Measurements from ENCODE around the gene SLC6A7.

SLC6A7 gene

GRCh38 chr5:150248946-150249345 lies 59.1 kb downstream of the SLC6A7 start:
- H3K27ac ChIP-seq (ENCODE audit: low read depth, low read length): no peak overlapping the region
- no peaks in the 10 kb centered on the region for H4K20me1 ChIP-seq (ENCODE audit: control insufficient read depth, insufficient read depth, low read depth, low read length)
- no peaks in the 10 kb centered on the region for H3K4me1 ChIP-seq (ENCODE audit: control insufficient read depth, low read length)
- no peak overlapping the region for H3K4me3 ChIP-seq (ENCODE audit: low read length)
- H3K9me3 ChIP-seq (ENCODE audit: control insufficient read depth, insufficient read depth, low read length): no peaks in the 10 kb centered on the region
- no peaks in the 10 kb centered on the region for H3F3A ChIP-seq (ENCODE audit: control insufficient read depth, insufficient read depth)
- no peak for TF ChIP-seq EZH2phosphoT487 (IDR thresholded peaks at IDR 0.05; ENCODE audit: borderline replicate concordance, low read length)
- TF ChIP-seq, protein P1, sequence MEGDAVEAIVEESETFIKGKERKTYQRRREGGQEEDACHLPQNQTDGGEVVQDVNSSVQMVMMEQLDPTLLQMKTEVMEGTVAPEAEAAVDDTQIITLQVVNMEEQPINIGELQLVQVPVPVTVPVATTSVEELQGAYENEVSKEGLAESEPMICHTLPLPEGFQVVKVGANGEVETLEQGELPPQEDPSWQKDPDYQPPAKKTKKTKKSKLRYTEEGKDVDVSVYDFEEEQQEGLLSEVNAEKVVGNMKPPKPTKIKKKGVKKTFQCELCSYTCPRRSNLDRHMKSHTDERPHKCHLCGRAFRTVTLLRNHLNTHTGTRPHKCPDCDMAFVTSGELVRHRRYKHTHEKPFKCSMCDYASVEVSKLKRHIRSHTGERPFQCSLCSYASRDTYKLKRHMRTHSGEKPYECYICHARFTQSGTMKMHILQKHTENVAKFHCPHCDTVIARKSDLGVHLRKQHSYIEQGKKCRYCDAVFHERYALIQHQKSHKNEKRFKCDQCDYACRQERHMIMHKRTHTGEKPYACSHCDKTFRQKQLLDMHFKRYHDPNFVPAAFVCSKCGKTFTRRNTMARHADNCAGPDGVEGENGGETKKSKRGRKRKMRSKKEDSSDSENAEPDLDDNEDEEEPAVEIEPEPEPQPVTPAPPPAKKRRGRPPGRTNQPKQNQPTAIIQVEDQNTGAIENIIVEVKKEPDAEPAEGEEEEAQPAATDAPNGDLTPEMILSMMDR (IDR thresholded peaks at IDR 0.05; ENCODE audit: low read depth, low read length, poor library complexity, severe bottlenecking): no peak
- H3K27me3 ChIP-seq (ENCODE audit: control insufficient read depth, low read length): no peaks in the 10 kb centered on the region
- H3K36me3 ChIP-seq (ENCODE audit: control insufficient read depth, low read length): no peaks in the 10 kb centered on the region
- no peaks in the 10 kb centered on the region for H3K9me2 ChIP-seq (replicated peaks; ENCODE audit: control insufficient read depth, low read length)
- no peaks in the 10 kb centered on the region for H3K79me2 ChIP-seq (ENCODE audit: control insufficient read depth, low read length)
- no peak overlapping the region for H3K4me2 ChIP-seq (ENCODE audit: low read length)

- no peaks in the 10 kb centered on the region for H4K20me1 ChIP-seq (ENCODE audit: control insufficient read depth, insufficient read depth, low read depth, low read length)
- no peaks in the 10 kb centered on the region for H3K36me3 ChIP-seq (ENCODE audit: control insufficient read depth, low read length)
- TF ChIP-seq EZH2phosphoT487 (IDR thresholded peaks at IDR 0.05; ENCODE audit: borderline replicate concordance, low read length): no peak
- TF ChIP-seq, protein P1 (IDR thresholded peaks at IDR 0.05; ENCODE audit: low read depth, low read length, poor library complexity, severe bottlenecking): no peak
- H3K9me2 ChIP-seq (replicated peaks; ENCODE audit: control insufficient read depth, low read length): no peaks in the 10 kb centered on the region
- H3F3A ChIP-seq (ENCODE audit: control insufficient read depth, insufficient read depth): no peaks in the 10 kb centered on the region
- no peaks in the 10 kb centered on the region for H3K79me2 ChIP-seq (ENCODE audit: control insufficient read depth, low read length)
- no peaks in the 10 kb centered on the region for H3K9me3 ChIP-seq (ENCODE audit: control insufficient read depth, insufficient read depth, low read length)
- H3K4me2 ChIP-seq (ENCODE audit: low read length): no peak overlapping the region
- H3K4me3 ChIP-seq (ENCODE audit: low read length): no peak overlapping the region
- H3K27me3 ChIP-seq (ENCODE audit: control insufficient read depth, low read length): no peaks in the 10 kb centered on the region
- H3K4me1 ChIP-seq (ENCODE audit: control insufficient read depth, low read length): no peaks in the 10 kb centered on the region
- H3K27ac ChIP-seq (ENCODE audit: low read depth, low read length): no peak overlapping the region
Observed at GRCh38 chr5:150249744-150250143, 59.9 kb downstream of the SLC6A7 start.

GRCh38 chr5:150251504-150251903 lies 61.6 kb downstream of the SLC6A7 start:
- H4K20me1 ChIP-seq (ENCODE audit: control insufficient read depth, insufficient read depth, low read depth, low read length): no peaks in the 10 kb centered on the region
- TF ChIP-seq, protein P1 (IDR thresholded peaks at IDR 0.05; ENCODE audit: low read depth, low read length, poor library complexity, severe bottlenecking): no peak
- no peak for TF ChIP-seq EZH2phosphoT487 (IDR thresholded peaks at IDR 0.05; ENCODE audit: borderline replicate concordance, low read length)
- no peaks in the 10 kb centered on the region for H3F3A ChIP-seq (ENCODE audit: control insufficient read depth, insufficient read depth)
- H3K9me2 ChIP-seq (replicated peaks; ENCODE audit: control insufficient read depth, low read length): no peaks in the 10 kb centered on the region
- no peaks in the 10 kb centered on the region for H3K27me3 ChIP-seq (ENCODE audit: control insufficient read depth, low read length)
- no peak overlapping the region for H3K4me2 ChIP-seq (ENCODE audit: low read length)
- H3K27ac ChIP-seq (ENCODE audit: low read depth, low read length): no peak overlapping the region
- no peak overlapping the region for H3K4me3 ChIP-seq (ENCODE audit: low read length)
- H3K79me2 ChIP-seq (ENCODE audit: control insufficient read depth, low read length): no peaks in the 10 kb centered on the region
- H3K4me1 ChIP-seq (ENCODE audit: control insufficient read depth, low read length): no peaks in the 10 kb centered on the region
- no peaks in the 10 kb centered on the region for H3K9me3 ChIP-seq (ENCODE audit: control insufficient read depth, insufficient read depth, low read length)
- H3K36me3 ChIP-seq (ENCODE audit: control insufficient read depth, low read length): no peaks in the 10 kb centered on the region

- no peaks in the 10 kb centered on the region for H3K79me2 ChIP-seq (ENCODE audit: control insufficient read depth, low read length)
- no peak overlapping the region for H3K27ac ChIP-seq (ENCODE audit: low read depth, low read length)
- no peaks in the 10 kb centered on the region for H3K27me3 ChIP-seq (ENCODE audit: control insufficient read depth, low read length)
- no peaks in the 10 kb centered on the region for H3F3A ChIP-seq (ENCODE audit: control insufficient read depth, insufficient read depth)
- H3K4me3 ChIP-seq (ENCODE audit: low read length): no peak overlapping the region
- no peaks in the 10 kb centered on the region for H3K9me2 ChIP-seq (replicated peaks; ENCODE audit: control insufficient read depth, low read length)
- no peaks in the 10 kb centered on the region for H3K4me1 ChIP-seq (ENCODE audit: control insufficient read depth, low read length)
- no peaks in the 10 kb centered on the region for H3K9me3 ChIP-seq (ENCODE audit: control insufficient read depth, insufficient read depth, low read length)
- H3K4me2 ChIP-seq (ENCODE audit: low read length): no peak overlapping the region
- TF ChIP-seq, protein P1 (IDR thresholded peaks at IDR 0.05; ENCODE audit: low read depth, low read length, poor library complexity, severe bottlenecking): no peak
- no peaks in the 10 kb centered on the region for H4K20me1 ChIP-seq (ENCODE audit: control insufficient read depth, insufficient read depth, low read depth, low read length)
- no peaks in the 10 kb centered on the region for H3K36me3 ChIP-seq (ENCODE audit: control insufficient read depth, low read length)
Observed at GRCh38 chr5:150252489-150252888, 62.6 kb downstream of the SLC6A7 start.

Data from DOHH2 (cell line).